RKO (cell line): Measurements from ENCODE around the gene PRM3.

ENCODE experiments used
- DNase-seq: peaks from one replicate; pipeline ENCODE4 v3.0.0-alpha.2; 2016; ENCODE audit warnings: low spot score

PRM3 gene

GRCh38 chr16:11242658-11243057 is 30.8 kb downstream of the PRM3 start:
- DNase-seq: no peak

- no peak for DNase-seq
These were observed 31.8 kb downstream of the PRM3 start for GRCh38 chr16:11241480-11242204.

GRCh38 chr16:11240636-11241473 is 32.6 kb downstream of the PRM3 start:
- no peak for DNase-seq

- DNase-seq: no peak
These were observed 33.5 kb downstream of the PRM3 start for GRCh38 chr16:11239644-11240632.

GRCh38 chr16:11238272-11239202 is 34.9 kb downstream of the PRM3 start:
- DNase-seq: no peak

GRCh38 chr16:11236461-11237254 is 36.8 kb downstream of the PRM3 start:
- no peak for DNase-seq

GRCh38 chr16:11235703-11235991 is 37.8 kb downstream of the PRM3 start:
- no peak for DNase-seq

GRCh38 chr16:11234884-11235702 is 38.3 kb downstream of the PRM3 start:
- no peak for DNase-seq

GRCh38 chr16:11233727-11234376 is 39.6 kb downstream of the PRM3 start:
- peak; percentile 37 for DNase-seq

- no peak for DNase-seq
These were observed 40.3 kb downstream of the PRM3 start for GRCh38 chr16:11232852-11233726.

GRCh38 chr16:11232302-11232851 is 41.1 kb downstream of the PRM3 start:
- DNase-seq: no peak

GRCh38 chr16:11231367-11231970 is 42.0 kb downstream of the PRM3 start:
- no peak for DNase-seq

GRCh38 chr16:11229906-11230305 is 43.5 kb downstream of the PRM3 start:
- no peak for DNase-seq

GRCh38 chr16:11229432-11229831 is 44.0 kb downstream of the PRM3 start:
- no peak for DNase-seq

GRCh38 chr16:11225677-11226549 is 47.5 kb downstream of the PRM3 start:
- no peak for DNase-seq
